ENCODE data around the gene MTMR8.

MTMR8 gene

DNA sequence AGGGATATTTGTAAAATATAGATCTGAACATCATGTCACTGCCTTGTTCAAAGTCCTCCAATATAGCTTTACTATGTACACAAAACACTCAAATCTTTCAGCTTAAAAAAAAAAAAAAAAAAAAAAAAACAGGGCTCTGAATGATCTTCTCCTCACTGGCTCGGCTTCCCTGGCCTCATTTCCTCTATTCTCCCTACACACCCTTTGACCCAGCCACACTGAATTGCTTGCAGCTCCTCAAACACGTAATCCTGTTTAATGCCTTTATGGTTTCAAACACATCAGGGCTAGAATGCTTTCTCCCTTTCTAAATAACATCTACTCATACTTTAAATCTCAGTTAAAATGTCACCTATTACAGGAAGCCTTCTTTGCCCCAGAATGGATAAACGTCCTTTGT is 60.8 kb downstream of the MTMR8 start:
- Histone ChIP-seq H3K4me3 (no peak overlapping the region), H4K20me1 (no peaks in the 10 kb centered on the region), H3K4me2 (no peak overlapping the region), H3K27me3 (peaks cover 51% of the 10 kb centered on the region), H3K27ac (no peak overlapping the region), H3K4me1 (no peaks in the 10 kb centered on the region), H3K9ac (no peak overlapping the region), H3K9me3 (no peaks in the 10 kb centered on the region), H3K36me3 (0 out of 2 replicates have a peak, but pooled peaks cover 3% of the 10 kb centered on the region)
- no peak for TF ChIP-seq Cebpa-rat (IDR thresholded peaks at IDR 0.05)

DNA sequence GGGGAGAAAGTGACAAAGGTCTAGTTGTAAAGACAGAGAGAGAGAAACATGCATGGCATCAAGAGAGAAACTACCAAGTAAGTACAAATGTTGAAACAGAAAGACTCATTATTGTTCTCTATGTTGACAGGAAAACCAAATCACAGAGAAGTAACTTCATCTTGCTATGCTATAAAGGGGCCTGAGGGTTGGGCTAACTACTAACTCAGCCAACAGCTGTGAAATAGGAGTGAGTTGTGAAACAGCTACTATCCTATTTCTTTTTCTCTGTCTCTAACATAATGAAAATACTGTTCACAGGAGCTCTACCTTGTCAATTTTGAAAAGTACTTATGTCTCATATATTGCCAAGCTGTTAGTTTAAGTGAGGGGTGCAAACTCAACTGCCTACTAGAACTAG is 65.0 kb downstream of the MTMR8 start:
- no peaks in the 10 kb centered on the region for H3K9me3 ChIP-seq
- TF ChIP-seq Cebpa-rat (IDR thresholded peaks at IDR 0.05): no peak
- no peaks in the 10 kb centered on the region for H4K20me1 ChIP-seq
- H3K36me3 ChIP-seq: 0 out of 2 replicates have a peak, but pooled peaks cover 3% of the 10 kb centered on the region
- no peak overlapping the region for H3K9ac ChIP-seq
- H3K4me3 ChIP-seq: no peak overlapping the region
- no peak overlapping the region for H3K27ac ChIP-seq
- no peak overlapping the region for H3K4me2 ChIP-seq
- peaks cover 52% of the 10 kb centered on the region for H3K27me3 ChIP-seq
- H3K4me1 ChIP-seq: no peaks in the 10 kb centered on the region

DNA sequence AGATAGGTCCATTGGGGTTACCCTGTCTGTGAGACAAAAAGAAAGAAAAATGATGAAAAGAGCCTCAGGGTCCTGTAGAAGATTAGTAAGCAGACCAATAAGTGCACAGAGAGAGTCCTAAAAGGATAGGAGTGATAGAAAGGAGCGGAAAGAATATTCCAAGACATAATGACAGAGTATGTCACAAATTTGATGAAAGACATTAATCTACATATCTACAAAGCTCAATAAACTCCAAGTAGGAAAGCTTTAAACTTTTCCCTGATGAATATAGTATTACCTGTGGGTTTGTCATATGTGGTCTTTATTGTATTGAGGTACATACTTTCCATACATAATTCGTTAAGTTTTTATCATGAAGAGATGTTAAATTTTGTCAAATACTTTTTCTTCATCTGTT is 73.7 kb downstream of the MTMR8 start:
- no peak overlapping the region for H3K4me2 ChIP-seq
- peaks cover 7% of the 10 kb centered on the region; the same call in 1 of the 2 replicates for H3K27me3 ChIP-seq
- H3K27ac ChIP-seq: no peak overlapping the region
- H3K4me3 ChIP-seq: no peak overlapping the region
- H4K20me1 ChIP-seq: no peaks in the 10 kb centered on the region
- H3K9me3 ChIP-seq: peaks cover 17% of the 10 kb centered on the region
- H3K9ac ChIP-seq: no peak overlapping the region
- no peak for TF ChIP-seq Cebpa-rat (IDR thresholded peaks at IDR 0.05)
- H3K36me3 ChIP-seq: peaks cover 16% of the 10 kb centered on the region
- no peaks in the 10 kb centered on the region for H3K4me1 ChIP-seq

DNA sequence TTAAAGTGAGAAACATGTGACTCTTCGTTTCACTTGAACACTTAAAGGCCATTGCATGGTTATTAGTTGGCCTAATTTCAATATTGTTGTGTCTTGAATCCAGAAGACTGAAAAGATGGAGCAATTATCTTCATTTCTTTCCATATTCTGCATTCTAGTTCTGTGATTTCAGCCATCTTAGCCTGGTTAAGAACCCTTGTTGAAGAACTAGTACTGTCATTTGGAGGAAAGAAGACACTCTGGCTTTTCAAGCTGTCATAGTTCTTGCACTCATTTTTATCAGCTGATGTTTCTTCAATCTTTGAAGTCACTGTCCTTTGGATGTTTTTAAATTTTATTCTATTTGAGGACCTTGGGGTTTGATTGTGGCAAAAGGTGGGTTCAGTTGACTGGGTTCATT is 81.6 kb downstream of the MTMR8 start:
- no peak overlapping the region for H3K4me3 ChIP-seq

DNA sequence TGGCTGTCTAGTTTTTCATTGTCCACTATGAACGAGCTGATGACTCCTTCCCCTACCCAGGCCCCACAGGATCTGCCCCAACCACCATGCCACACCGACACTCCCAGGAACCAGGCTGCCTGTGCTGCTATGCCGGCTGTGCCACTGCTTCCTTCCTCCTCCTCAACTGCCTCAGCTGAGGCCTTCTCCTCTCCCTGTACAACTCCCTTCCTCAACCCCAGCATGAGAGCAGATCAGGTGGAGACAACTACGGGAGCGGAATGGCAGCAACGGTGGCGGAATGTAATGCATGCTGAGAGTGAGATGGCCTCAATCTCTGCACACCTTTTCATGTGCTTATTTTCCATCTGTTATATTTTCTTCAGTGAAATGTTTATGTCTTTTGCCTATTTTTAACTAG is 88.5 kb downstream of the MTMR8 start:
- H3K4me3 ChIP-seq: no peak overlapping the region
- no peak overlapping the region for H3K4me2 ChIP-seq
- no peaks in the 10 kb centered on the region for H3K4me1 ChIP-seq
- no peaks in the 10 kb centered on the region for H4K20me1 ChIP-seq
- peaks cover 10% of the 10 kb centered on the region; the same call in 1 of the 2 replicates for H3K9me3 ChIP-seq
- H3K27ac ChIP-seq: no peak overlapping the region
- H3K27me3 ChIP-seq: no peaks in the 10 kb centered on the region
- TF ChIP-seq Cebpa-rat (IDR thresholded peaks at IDR 0.05): no peak
- no peak overlapping the region for H3K9ac ChIP-seq
- no peaks in the 10 kb centered on the region for H3K36me3 ChIP-seq

More for the DNA sequence above, 81.6 kb downstream of the MTMR8 start:
- Histone ChIP-seq H3K4me1 (no peaks in the 10 kb centered on the region), H4K20me1 (no peaks in the 10 kb centered on the region), H3K9me3 (no peaks in the 10 kb centered on the region), H3K4me2 (no peak overlapping the region), H3K9ac (no peak overlapping the region), H3K36me3 (no peaks in the 10 kb centered on the region), H3K27me3 (peaks cover 25% of the 10 kb centered on the region), H3K27ac (no peak overlapping the region)
- no peak for TF ChIP-seq Cebpa-rat (IDR thresholded peaks at IDR 0.05)

DNA sequence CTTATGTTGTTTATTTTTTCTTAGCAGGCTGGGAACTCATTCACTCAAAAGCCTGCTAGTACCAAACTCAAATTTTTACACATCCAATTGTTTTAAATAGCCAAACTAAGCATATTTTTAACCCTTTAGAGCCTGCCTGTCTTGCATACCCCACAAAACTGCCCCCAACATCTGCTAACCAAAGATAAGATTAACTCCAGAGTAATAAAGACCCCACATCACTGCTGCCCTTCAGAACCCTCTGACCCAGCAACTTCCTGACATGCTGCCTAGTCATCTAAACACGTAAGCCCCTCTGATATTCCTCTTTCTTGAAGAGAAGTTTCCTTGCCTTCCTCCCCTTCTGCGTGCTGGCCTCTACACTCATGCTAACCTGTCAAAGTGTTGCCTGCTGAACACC is 104.1 kb downstream of the MTMR8 start:
- no peak for TF ChIP-seq Cebpa-rat (IDR thresholded peaks at IDR 0.05)
- Histone ChIP-seq H3K9me3 (no peaks in the 10 kb centered on the region), H3K27ac (no peak overlapping the region)

DNA sequence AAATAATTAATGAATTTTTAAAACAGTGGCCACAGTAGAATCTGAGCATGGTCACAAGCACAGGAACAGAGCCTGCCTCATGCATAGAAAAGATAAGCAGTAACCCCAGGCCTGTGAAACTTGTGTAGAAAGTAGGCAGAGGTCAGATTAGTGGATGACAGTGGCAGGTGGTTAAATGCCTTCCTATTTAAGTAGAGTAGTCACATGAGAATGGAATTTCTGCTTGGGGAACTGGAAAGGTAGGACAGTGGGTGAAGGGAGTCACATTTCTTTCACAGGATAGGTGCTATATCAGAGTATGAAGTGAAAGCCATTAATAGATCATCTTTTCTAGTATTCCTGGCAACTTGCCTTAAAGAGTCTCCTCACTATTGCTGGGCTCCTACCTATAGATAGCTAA is 130.0 kb downstream of the MTMR8 start:
- H3K27me3 ChIP-seq: peaks cover 8% of the 10 kb centered on the region; the same call in 1 of the 2 replicates
- H3K9me3 ChIP-seq: no peaks in the 10 kb centered on the region
- H4K20me1 ChIP-seq: no peaks in the 10 kb centered on the region
- no peaks in the 10 kb centered on the region for H3K4me1 ChIP-seq
- no peak overlapping the region for H3K4me2 ChIP-seq
- H3K27ac ChIP-seq: no peak overlapping the region
- no peak overlapping the region for H3K4me3 ChIP-seq
- H3K9ac ChIP-seq: no peak overlapping the region
- H3K36me3 ChIP-seq: no peaks in the 10 kb centered on the region; the same call in 1 of the 2 replicates
- TF ChIP-seq Cebpa-rat (IDR thresholded peaks at IDR 0.05): no peak

More for the DNA sequence above, 104.1 kb downstream of the MTMR8 start:
- Histone ChIP-seq H3K4me1 (no peaks in the 10 kb centered on the region), H4K20me1 (no peaks in the 10 kb centered on the region), H3K4me3 (no peak overlapping the region), H3K4me2 (no peak overlapping the region), H3K27me3 (peaks cover 21% of the 10 kb centered on the region), H3K36me3 (no peaks in the 10 kb centered on the region), H3K9ac (no peak overlapping the region)

DNA sequence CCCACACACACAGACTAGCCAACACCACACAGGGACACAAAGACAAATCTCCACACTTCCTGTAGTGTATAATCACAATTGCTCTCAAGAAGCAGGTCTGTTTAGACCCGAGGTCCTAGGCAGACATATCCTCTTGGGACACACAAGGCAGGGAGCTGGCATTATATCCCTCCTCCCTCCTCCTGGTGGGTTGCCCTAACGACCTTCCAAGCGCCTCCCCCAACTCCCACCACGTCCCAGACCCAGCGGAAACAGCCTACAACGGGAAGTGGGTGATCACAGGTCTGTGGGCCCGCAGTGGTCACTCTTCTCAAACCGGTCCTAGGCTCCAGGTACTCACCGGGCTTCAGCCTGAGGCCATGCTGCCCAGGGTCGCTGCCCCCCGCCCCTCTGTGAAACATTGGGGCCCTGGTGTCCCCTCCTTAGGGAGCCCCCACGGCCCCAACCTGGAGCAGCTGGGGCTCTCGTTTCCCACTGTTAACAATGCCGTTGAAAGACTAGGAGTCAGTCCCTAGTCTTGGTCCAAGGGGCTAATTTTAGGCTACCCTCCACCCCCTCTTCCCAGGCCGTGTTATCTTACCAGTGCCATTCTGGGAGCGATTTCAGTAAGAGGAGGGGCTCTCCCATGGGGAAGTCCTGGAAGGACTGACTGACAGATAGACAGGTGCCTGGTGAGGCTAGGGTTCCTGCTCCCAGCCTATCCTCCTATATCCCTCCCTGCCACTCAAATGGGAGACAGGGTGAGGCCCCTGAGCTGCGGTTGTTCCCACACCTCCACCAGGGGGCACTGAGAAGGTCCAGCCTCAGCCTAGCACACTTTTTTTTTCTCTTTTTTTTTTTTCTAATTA is 164.9 kb downstream of the MTMR8 start, which contains the start of gene ASB12:
ASB12 (minus strand) TSS at position 485 of the 848 bp plus-strand sequence. CDS start 4,957 bp downstream, outside the sequence.
- no peaks in the 10 kb centered on the region for H3K4me1 ChIP-seq
- no peak within 1 kb of the TSS for H3K27ac ChIP-seq
- no peaks in the 10 kb centered on the region for H3K36me3 ChIP-seq
- peaks cover 18% of the 10 kb centered on the region for H3K27me3 ChIP-seq
- no peaks in the 10 kb centered on the region for H4K20me1 ChIP-seq
- H3K4me2 ChIP-seq: no peak within 1 kb of the TSS
- no peak within 1 kb of the TSS for H3K9ac ChIP-seq
- no peak for TF ChIP-seq Cebpa-rat (IDR thresholded peaks at IDR 0.05)
- no peak within 1 kb of the TSS for H3K4me3 ChIP-seq
- no peaks in the 10 kb centered on the region; the same call in 1 of the 2 replicates for H3K9me3 ChIP-seq

DNA sequence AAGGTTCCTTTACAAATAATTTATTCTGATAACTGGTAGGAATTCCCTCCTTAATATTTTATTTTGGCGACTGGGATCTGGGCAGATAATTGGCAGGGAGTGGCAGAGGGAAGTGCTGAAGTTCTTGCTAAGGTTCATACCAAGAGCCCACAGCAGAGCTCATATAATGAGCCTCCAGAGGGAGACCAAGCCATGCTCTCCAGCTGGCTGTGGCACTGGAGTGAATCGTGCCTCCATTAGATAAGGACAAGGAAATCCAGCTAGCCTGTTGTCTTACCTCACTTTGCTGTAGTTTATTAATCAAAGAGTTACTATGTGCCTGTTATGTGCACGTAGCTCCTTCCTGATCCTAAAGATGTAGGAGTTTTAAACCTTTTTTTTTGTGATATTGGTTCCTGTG is 166.1 kb downstream of the MTMR8 start:
- Histone ChIP-seq H4K20me1 (no peaks in the 10 kb centered on the region), H3K36me3 (no peaks in the 10 kb centered on the region), H3K9me3 (no peaks in the 10 kb centered on the region; the same call in 1 of the 2 replicates), H3K4me3 (no peak overlapping the region), H3K4me2 (no peak overlapping the region), H3K9ac (no peak overlapping the region), H3K4me1 (no peaks in the 10 kb centered on the region), H3K27ac (no peak overlapping the region), H3K27me3 (peaks cover 30% of the 10 kb centered on the region)
- TF ChIP-seq Cebpa-rat (IDR thresholded peaks at IDR 0.05): no peak

All from BLaER1 (cell line).